ENCODE results near the gene ENPEP. TPM values are rescaled to one million over a fixed set of nuclear protein-coding genes. Genes with fewer than 3 reads are reported as not detected.
A peak's percentile ranks its signal among the peaks of the same experiment; 100 is the strongest.

Gene ENPEP
- polyA plus RNA-seq, 1 donor (not counting 4 experiments of a cell fraction or from before 2014, with no cell fraction given), result not detected

DNA sequence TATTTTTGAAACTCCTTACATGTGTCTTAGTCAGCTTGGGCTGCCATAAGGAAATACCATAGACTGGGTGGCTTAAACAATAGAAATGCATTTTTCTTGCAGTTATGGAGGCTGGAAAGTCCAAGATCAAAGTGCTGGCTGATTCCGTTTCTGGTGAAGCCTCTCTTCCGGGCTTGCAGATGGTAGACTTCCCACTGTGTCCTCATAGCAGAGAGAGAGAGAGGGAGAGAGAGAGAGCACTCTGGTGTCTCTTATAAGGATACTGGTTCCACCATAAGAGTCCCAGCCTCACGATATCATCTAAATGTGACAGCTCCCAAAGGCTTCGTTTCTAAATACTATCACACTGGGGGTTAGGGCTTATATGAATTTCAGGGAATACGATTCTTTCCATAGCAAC lies 39.7 kb downstream of the ENPEP start:
- FAIRE-seq (no peak), DNase-seq (ENCODE audit: low read depth, low spot score) (no peak)
- Histone ChIP-seq H3K27ac (ENCODE audit: control insufficient read depth, insufficient read depth, low read length) (no peak overlapping the region), H2AFZ (ENCODE audit: control insufficient read depth, low read length) (peak overlapping the region; percentile 96), H3K4me3 (ENCODE audit: control insufficient read depth in 2 of 3, extremely low read depth in 1 of 3, insufficient read depth in 2 of 3, low read depth in 1 of 3, low read length in 3 of 3) (peak overlapping the region in 2 of 3 experiments; percentile 75 to 83), H3K79me2 (ENCODE audit: control insufficient read depth, insufficient read depth, low read length) (no peaks in the 10 kb centered on the region), H3K9ac (ENCODE audit: control insufficient read depth, extremely low read depth, insufficient read depth, low read length) (no peak overlapping the region), H3K4me2 (ENCODE audit: control insufficient read depth, extremely low read depth, insufficient read depth, low read depth, low read length) (peak overlapping the region; percentile 86), H3K27me3 (ENCODE audit: control insufficient read depth, extremely low read depth, insufficient read depth, low read length) (no peaks in the 10 kb centered on the region), H4K20me1 (ENCODE audit: control insufficient read depth, extremely low read depth, insufficient read depth, low read length) (no peaks in the 10 kb centered on the region), H3K4me1 (ENCODE audit: control insufficient read depth, extremely low read depth, insufficient read depth, low read length) (peaks cover 5% of the 10 kb centered on the region), H3K36me3 (ENCODE audit: control insufficient read depth in 2 of 2, extremely low read depth in 1 of 2, insufficient read depth in 2 of 2, low read length in 2 of 2) (no peaks in the 10 kb centered on the region), H3K9me1 (ENCODE audit: control insufficient read depth, extremely low read depth, insufficient read depth, low read length) (no peaks in the 10 kb centered on the region), H3K9me3 (ENCODE audit: control insufficient read depth, low read depth, low read length) (no peaks in the 10 kb centered on the region)
- TF ChIP-seq EZH2 (IDR thresholded peaks at IDR 0.05; ENCODE audit: low read length) (no peak), CTCF (optimal IDR thresholded peaks at IDR 0.05 in 1 of 3, IDR thresholded peaks at IDR 0.05 in 1 of 3, conservative IDR thresholded peaks at IDR 0.05 in 1 of 3; ENCODE audit: extremely low read depth in 1 of 3, insufficient read depth in 2 of 3, low read length in 3 of 3) (no peak)
- dilution Hi-C loops (cut with MboI; ENCODE audit: extremely low pct_ligation_motif_present, low sequenced_read_pairs), result loop anchor here (25.0 kb wide), 1 partner anchor 478 kb away; no protein-coding TSS in a partner anchor

DNA sequence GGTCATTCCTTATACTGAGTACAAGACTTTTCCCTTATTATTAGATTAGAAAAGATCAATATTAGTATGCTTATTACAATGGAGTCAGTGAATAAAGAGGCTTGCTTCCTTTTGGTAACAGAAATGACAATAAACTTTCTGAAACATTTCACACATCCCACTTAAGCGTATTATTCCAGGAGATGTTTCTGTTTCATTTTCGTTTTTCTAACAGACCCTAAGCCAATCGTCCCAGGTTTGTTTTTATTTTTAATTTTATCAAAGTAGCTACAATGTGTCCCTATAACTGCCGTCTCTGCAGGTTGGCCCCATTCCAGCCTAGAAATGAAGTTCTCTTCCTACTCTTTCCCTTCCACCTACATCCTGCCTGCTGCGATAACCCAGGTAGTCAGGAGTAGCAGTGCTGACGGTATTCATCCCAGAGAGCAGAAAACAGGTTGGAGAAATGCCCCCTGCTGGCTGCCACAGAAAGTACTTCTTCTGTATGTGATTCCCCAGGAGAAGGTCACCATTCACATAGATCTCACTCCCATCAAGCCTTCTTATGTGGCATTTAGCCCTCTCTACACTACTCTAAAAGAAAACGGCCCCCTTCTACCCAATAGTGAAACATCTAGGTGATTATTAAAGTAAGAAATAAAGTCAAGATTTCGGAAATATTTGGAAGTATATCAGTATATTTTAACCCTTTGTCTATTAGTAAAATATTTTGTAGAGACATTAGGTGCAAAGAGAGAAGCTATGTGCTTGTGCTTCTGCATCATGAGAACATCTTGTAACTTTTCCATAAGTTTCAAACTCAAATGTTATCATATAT lies 40.4 kb downstream of the ENPEP start:
- peak overlapping the region; percentile 86 for H3K4me2 ChIP-seq (ENCODE audit: control insufficient read depth, extremely low read depth, insufficient read depth, low read depth, low read length)
- no peak overlapping the region for H3K27ac ChIP-seq (ENCODE audit: control insufficient read depth, insufficient read depth, low read length)
- H2AFZ ChIP-seq (ENCODE audit: control insufficient read depth, low read length), result peak overlapping the region; percentile 96
- DNase-seq (ENCODE audit: low read depth, low spot score) (peak; percentile 41), FAIRE-seq (peak; percentile 85)
- H3K27me3 ChIP-seq (ENCODE audit: control insufficient read depth, extremely low read depth, insufficient read depth, low read length), result no peaks in the 10 kb centered on the region
- H3K36me3 ChIP-seq (ENCODE audit: control insufficient read depth in 2 of 2, extremely low read depth in 1 of 2, insufficient read depth in 2 of 2, low read length in 2 of 2), result no peaks in the 10 kb centered on the region
- H3K79me2 ChIP-seq (ENCODE audit: control insufficient read depth, insufficient read depth, low read length), result no peaks in the 10 kb centered on the region
- no peaks in the 10 kb centered on the region for H4K20me1 ChIP-seq (ENCODE audit: control insufficient read depth, extremely low read depth, insufficient read depth, low read length)
- H3K4me3 ChIP-seq (ENCODE audit: control insufficient read depth in 2 of 3, extremely low read depth in 1 of 3, insufficient read depth in 2 of 3, low read depth in 1 of 3, low read length in 3 of 3), result peak overlapping the region; percentile 27 to 83 (median 75)
- TF ChIP-seq CTCF (optimal IDR thresholded peaks at IDR 0.05 in 1 of 3, IDR thresholded peaks at IDR 0.05 in 1 of 3, conservative IDR thresholded peaks at IDR 0.05 in 1 of 3; ENCODE audit: extremely low read depth in 1 of 3, insufficient read depth in 2 of 3, low read length in 3 of 3), result peak; percentile 78 to 92 (median 86)
- no peak for TF ChIP-seq EZH2 (IDR thresholded peaks at IDR 0.05; ENCODE audit: low read length)
- peaks cover 5% of the 10 kb centered on the region for H3K4me1 ChIP-seq (ENCODE audit: control insufficient read depth, extremely low read depth, insufficient read depth, low read length)
- peak overlapping the region; percentile 62 for H3K9ac ChIP-seq (ENCODE audit: control insufficient read depth, extremely low read depth, insufficient read depth, low read length)
- dilution Hi-C loops (cut with MboI; ENCODE audit: extremely low pct_ligation_motif_present, low sequenced_read_pairs), result loop anchor here (25.0 kb wide), 1 partner anchor 479 kb away; no protein-coding TSS in a partner anchor
- H3K9me3 ChIP-seq (ENCODE audit: control insufficient read depth, low read depth, low read length), result no peaks in the 10 kb centered on the region
- H3K9me1 ChIP-seq (ENCODE audit: control insufficient read depth, extremely low read depth, insufficient read depth, low read length), result no peaks in the 10 kb centered on the region
